Panc1 (cell line): Measurements from ENCODE around the gene FAM120B.

Experiments used
- POLR2AphosphoS5 ChIP-seq: IDR thresholded peaks from 2 replicates; pipeline ENCODE4 v1.6.1; 2012; ENCODE audit warnings: mild to moderate bottlenecking, low read depth, low read length, moderate library complexity
- TF ChIP-seq, protein P1 (sequence below): fragments of 450-650 bp; IDR thresholded peaks from 2 replicates; pipeline ENCODE4 v1.5.1; 2017; ENCODE audit warnings: mild to moderate bottlenecking
- TF ChIP-seq, protein P2 (sequence below), 2 experiments: IDR thresholded peaks; 2 replicates each; pipeline ENCODE4 v1.6.1; 2011 to 2012; ENCODE audit warnings: low read depth in 2 of 2, control low read depth in 1 of 2, low read length in 1 of 2, mild to moderate bottlenecking in 1 of 2, moderate library complexity in 1 of 2; ENCODE audit not compliant: insufficient read depth in 1 of 2

DNA sequence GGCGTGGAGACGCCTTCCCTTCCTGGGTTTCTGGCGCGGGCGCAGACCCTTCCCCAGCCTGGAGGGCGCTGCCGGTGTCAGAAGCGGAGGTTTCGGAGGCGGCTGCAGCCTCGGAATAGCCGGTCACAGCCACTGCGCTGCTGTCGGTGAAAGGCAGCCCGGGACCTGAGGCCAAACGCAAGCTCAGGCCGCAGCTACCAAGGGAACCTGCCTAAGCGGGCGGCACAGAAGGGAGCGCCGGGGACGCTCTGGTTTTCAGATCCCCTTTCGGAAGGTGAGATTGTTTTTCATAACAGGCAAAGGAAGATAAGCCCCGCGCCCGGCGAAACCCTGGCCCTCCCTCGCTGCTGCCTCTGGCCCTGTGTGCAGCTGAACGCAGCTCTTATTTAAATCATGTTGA, 116.5 kb downstream of the FAM120B start:
- TF ChIP-seq, protein P1, sequence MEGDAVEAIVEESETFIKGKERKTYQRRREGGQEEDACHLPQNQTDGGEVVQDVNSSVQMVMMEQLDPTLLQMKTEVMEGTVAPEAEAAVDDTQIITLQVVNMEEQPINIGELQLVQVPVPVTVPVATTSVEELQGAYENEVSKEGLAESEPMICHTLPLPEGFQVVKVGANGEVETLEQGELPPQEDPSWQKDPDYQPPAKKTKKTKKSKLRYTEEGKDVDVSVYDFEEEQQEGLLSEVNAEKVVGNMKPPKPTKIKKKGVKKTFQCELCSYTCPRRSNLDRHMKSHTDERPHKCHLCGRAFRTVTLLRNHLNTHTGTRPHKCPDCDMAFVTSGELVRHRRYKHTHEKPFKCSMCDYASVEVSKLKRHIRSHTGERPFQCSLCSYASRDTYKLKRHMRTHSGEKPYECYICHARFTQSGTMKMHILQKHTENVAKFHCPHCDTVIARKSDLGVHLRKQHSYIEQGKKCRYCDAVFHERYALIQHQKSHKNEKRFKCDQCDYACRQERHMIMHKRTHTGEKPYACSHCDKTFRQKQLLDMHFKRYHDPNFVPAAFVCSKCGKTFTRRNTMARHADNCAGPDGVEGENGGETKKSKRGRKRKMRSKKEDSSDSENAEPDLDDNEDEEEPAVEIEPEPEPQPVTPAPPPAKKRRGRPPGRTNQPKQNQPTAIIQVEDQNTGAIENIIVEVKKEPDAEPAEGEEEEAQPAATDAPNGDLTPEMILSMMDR, result no peak
- TF ChIP-seq POLR2AphosphoS5, result no peak
- TF ChIP-seq, protein P2, sequence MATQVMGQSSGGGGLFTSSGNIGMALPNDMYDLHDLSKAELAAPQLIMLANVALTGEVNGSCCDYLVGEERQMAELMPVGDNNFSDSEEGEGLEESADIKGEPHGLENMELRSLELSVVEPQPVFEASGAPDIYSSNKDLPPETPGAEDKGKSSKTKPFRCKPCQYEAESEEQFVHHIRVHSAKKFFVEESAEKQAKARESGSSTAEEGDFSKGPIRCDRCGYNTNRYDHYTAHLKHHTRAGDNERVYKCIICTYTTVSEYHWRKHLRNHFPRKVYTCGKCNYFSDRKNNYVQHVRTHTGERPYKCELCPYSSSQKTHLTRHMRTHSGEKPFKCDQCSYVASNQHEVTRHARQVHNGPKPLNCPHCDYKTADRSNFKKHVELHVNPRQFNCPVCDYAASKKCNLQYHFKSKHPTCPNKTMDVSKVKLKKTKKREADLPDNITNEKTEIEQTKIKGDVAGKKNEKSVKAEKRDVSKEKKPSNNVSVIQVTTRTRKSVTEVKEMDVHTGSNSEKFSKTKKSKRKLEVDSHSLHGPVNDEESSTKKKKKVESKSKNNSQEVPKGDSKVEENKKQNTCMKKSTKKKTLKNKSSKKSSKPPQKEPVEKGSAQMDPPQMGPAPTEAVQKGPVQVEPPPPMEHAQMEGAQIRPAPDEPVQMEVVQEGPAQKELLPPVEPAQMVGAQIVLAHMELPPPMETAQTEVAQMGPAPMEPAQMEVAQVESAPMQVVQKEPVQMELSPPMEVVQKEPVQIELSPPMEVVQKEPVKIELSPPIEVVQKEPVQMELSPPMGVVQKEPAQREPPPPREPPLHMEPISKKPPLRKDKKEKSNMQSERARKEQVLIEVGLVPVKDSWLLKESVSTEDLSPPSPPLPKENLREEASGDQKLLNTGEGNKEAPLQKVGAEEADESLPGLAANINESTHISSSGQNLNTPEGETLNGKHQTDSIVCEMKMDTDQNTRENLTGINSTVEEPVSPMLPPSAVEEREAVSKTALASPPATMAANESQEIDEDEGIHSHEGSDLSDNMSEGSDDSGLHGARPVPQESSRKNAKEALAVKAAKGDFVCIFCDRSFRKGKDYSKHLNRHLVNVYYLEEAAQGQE (IDR thresholded peaks at IDR 0.05; ENCODE audit: insufficient read depth in 1 of 2, low read depth in 2 of 2, low read length in 1 of 2), result no peak
